Loucy (cell line): Measurements from ENCODE around the gene GSTT4.
A peak's percentile ranks its signal among the peaks of the same experiment; 100 is the strongest.
"Not testable (repeated sequence)": the region's sequence is repeated elsewhere in the genome, so short reads cannot be mapped to it uniquely, and the experiment has no call there.

Experiments
- H2AFZ ChIP-seq: fragments of 200-600 bp; sonication (generic); 2 replicates; pipeline ENCODE4 v1.6.0; 2016; ENCODE audit warnings: antibody characterized with exemption, mild to moderate bottlenecking, low read length, moderate library complexity
- H3F3A ChIP-seq: fragments of 200-600 bp; 2 replicates; pipeline ENCODE4 v1.6.0; 2016; ENCODE audit warnings: antibody characterized with exemption, low read depth, mild to moderate bottlenecking
- H3K27me3 ChIP-seq: fragments of 200-600 bp; sonication (generic); 2 replicates; pipeline ENCODE4 v1.6.1; 2014; ENCODE audit warnings: low read length, mild to moderate bottlenecking; ENCODE audit not compliant: insufficient read depth, poor library complexity, severe bottlenecking
- H3K36me3 ChIP-seq: fragments of 200-600 bp; sonication (generic); 2 replicates; pipeline ENCODE4 v1.6.1; 2016; ENCODE audit warnings: low read length; ENCODE audit not compliant: insufficient read depth
- H3K4me1 ChIP-seq: fragments of 200-600 bp; sonication (generic); 2 replicates; pipeline ENCODE4 v1.5.1; 2014; ENCODE audit warnings: low read length, mild to moderate bottlenecking; ENCODE audit not compliant: insufficient read depth, poor library complexity, severe bottlenecking
- H3K4me2 ChIP-seq: fragments of 200-600 bp; sonication (generic); 2 replicates; pipeline ENCODE4 v1.6.0; 2014; ENCODE audit warnings: antibody characterized with exemption, low read length, low read depth, mild to moderate bottlenecking; ENCODE audit not compliant: poor library complexity, severe bottlenecking
- H3K4me3 ChIP-seq: fragments of 200-600 bp; sonication (generic); 2 replicates; pipeline ENCODE4 v1.5.1; 2014; ENCODE audit warnings: low read length, mild to moderate bottlenecking, mixed read lengths; ENCODE audit not compliant: poor library complexity, severe bottlenecking
- H3K79me2 ChIP-seq: fragments of 200-600 bp; sonication (generic); 2 replicates; pipeline ENCODE4 v1.6.1; 2014; ENCODE audit warnings: low read length; ENCODE audit not compliant: insufficient read depth
- H3K9ac ChIP-seq: fragments of 200-600 bp; sonication (generic); 2 replicates; pipeline ENCODE4 v1.6.0; 2014; ENCODE audit warnings: mild to moderate bottlenecking, low read depth, low read length, moderate library complexity; ENCODE audit not compliant: poor library complexity, severe bottlenecking
- H3K9me2 ChIP-seq: fragments of 200-600 bp; sonication (generic); replicated peaks from 2 replicates; pipeline ENCODE4 v1.6.1; 2016; ENCODE audit warnings: low read depth, low read length, mixed read lengths
- H3K9me3 ChIP-seq: fragments of 200-600 bp; sonication (generic); 2 replicates; pipeline ENCODE4 v1.6.1; 2014; ENCODE audit warnings: mild to moderate bottlenecking, antibody characterized with exemption, low read length, low read depth; ENCODE audit not compliant: insufficient read depth
- H4K20me1 ChIP-seq: fragments of 200-600 bp; sonication (generic); 2 replicates; pipeline ENCODE4 v1.6.0; 2014; ENCODE audit warnings: antibody characterized with exemption, low read length, mild to moderate bottlenecking; ENCODE audit not compliant: insufficient read depth, poor library complexity, severe bottlenecking
- TF ChIP-seq, protein P1 (sequence below): fragments of 200-600 bp; sonication (generic); conservative IDR thresholded peaks from 2 replicates; pipeline ENCODE4 v1.5.1; 2014; ENCODE audit warnings: mild to moderate bottlenecking, antibody characterized with exemption, low read length

GSTT4 gene

GRCh38 chr22:23961084-23961771 is 44.0 kb downstream of the GSTT4 start, which contains the start of gene GSTT2B:
Gene GSTT2B, minus strand, starts transcription at chr22:23961195. Its CDS starts 64 bp downstream, at chr22:23961131.
- not testable (repeated sequence) for H3K9ac ChIP-seq, H3K27me3 ChIP-seq, H3K36me3 ChIP-seq, H3K79me2 ChIP-seq, H3K4me2 ChIP-seq, H3K4me3 ChIP-seq, H3K9me2 ChIP-seq, H3F3A ChIP-seq, H4K20me1 ChIP-seq, H2AFZ ChIP-seq, H3K9me3 ChIP-seq, H3K4me1 ChIP-seq

DNA sequence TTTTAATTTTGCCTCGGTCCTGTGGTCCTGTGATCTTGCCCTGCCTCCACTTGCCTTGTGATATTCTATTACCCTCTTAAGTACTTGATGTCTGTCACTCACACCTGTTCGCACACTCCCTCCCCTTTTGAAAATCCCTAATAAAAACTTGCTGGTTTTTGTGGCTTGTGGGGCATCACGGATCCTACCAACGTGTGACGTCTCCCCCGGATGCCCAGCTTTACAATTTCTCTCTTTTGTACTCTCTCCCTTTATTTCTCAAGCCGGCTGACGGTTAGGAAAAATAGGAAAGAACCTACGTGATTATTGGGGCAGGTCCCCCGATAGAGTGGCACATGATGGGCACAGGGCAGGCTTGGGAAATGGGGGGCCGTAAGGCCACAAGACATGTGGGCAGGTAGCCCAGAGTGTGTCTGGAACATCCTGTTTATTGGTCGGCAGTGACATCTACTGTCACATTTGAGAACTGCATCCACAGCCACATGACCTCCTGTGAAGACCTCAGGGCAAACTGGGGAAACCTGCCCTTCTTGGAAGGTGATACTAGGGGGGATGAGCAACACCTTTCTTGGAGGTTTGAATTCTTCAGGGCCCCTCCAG is 48.9 kb downstream of the GSTT4 start:
- H3K9ac ChIP-seq, H3K36me3 ChIP-seq, H3F3A ChIP-seq, H3K9me2 ChIP-seq, H3K4me1 ChIP-seq, H4K20me1 ChIP-seq, H3K4me3 ChIP-seq, H3K4me2 ChIP-seq, H3K79me2 ChIP-seq, H3K9me3 ChIP-seq, H2AFZ ChIP-seq, H3K27me3 ChIP-seq: not testable (repeated sequence)
- TF ChIP-seq, protein P1, sequence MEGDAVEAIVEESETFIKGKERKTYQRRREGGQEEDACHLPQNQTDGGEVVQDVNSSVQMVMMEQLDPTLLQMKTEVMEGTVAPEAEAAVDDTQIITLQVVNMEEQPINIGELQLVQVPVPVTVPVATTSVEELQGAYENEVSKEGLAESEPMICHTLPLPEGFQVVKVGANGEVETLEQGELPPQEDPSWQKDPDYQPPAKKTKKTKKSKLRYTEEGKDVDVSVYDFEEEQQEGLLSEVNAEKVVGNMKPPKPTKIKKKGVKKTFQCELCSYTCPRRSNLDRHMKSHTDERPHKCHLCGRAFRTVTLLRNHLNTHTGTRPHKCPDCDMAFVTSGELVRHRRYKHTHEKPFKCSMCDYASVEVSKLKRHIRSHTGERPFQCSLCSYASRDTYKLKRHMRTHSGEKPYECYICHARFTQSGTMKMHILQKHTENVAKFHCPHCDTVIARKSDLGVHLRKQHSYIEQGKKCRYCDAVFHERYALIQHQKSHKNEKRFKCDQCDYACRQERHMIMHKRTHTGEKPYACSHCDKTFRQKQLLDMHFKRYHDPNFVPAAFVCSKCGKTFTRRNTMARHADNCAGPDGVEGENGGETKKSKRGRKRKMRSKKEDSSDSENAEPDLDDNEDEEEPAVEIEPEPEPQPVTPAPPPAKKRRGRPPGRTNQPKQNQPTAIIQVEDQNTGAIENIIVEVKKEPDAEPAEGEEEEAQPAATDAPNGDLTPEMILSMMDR = peak; percentile 76

DNA sequence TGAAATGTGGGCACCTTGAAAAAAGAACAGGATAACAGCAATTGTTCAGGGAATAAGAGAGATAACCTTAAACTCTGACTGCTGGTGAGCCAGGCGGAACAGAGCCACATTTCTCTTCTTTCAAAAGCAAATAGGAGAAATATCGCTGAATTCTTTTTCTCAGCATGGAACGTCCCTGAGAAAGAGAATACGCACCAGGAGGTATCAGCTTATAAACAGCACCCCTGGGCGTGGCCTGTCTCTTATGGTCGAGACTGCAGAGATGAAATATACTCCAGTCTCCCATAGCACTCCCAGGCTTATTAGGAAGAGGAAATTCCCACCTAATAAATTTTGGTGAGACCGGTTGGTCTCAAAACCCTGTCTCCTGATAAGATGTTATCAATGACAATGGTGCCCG is 49.4 kb downstream of the GSTT4 start:
- not testable (repeated sequence) for H3K4me1 ChIP-seq, H3K9me2 ChIP-seq, H3K4me3 ChIP-seq, H3K9ac ChIP-seq, H3K9me3 ChIP-seq, H3K79me2 ChIP-seq, H2AFZ ChIP-seq, H4K20me1 ChIP-seq, H3K4me2 ChIP-seq, H3K27me3 ChIP-seq, H3K36me3 ChIP-seq, H3F3A ChIP-seq

- not testable (repeated sequence) for H3K27me3 ChIP-seq, H3K9me3 ChIP-seq, H3K79me2 ChIP-seq, H4K20me1 ChIP-seq, H3K9ac ChIP-seq, H2AFZ ChIP-seq, H3K4me2 ChIP-seq, H3F3A ChIP-seq, H3K36me3 ChIP-seq, H3K4me1 ChIP-seq, H3K9me2 ChIP-seq, H3K4me3 ChIP-seq
Observed at GRCh38 chr22:23954991-23955305, 50.3 kb downstream of the GSTT4 start.

- not testable (repeated sequence) for H3K9me2 ChIP-seq, H3K4me3 ChIP-seq, H2AFZ ChIP-seq, H3K9me3 ChIP-seq, H3K27me3 ChIP-seq, H3K36me3 ChIP-seq, H3K4me1 ChIP-seq, H3K9ac ChIP-seq, H4K20me1 ChIP-seq, H3F3A ChIP-seq, H3K79me2 ChIP-seq, H3K4me2 ChIP-seq
Observed at GRCh38 chr22:23954193-23954990, 50.9 kb downstream of the GSTT4 start.

DNA sequence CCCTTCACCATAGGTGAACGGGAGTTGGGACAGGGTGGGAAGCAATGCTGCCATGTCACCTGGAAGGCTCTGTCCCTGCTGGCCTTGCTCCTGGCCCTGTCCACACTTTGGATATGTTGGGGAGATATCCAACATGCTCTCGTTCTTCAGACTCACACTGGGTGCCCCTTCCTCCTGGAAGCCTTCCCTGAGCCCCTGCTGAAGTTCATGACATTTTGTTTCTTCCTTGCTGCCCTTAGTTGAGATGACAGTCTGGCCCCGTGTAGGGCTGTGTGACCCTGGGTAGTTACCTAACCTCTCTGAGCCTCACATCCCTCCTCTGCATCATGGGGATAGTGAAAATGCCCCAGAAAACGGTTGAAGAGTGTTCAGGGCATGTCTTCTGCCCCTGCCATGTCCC is 51.8 kb downstream of the GSTT4 start:
- H3K9ac ChIP-seq, H3F3A ChIP-seq, H3K36me3 ChIP-seq, H3K79me2 ChIP-seq, H4K20me1 ChIP-seq, H2AFZ ChIP-seq, H3K27me3 ChIP-seq, H3K9me3 ChIP-seq, H3K4me2 ChIP-seq, H3K4me3 ChIP-seq, H3K4me1 ChIP-seq, H3K9me2 ChIP-seq: not testable (repeated sequence)
